Ascending aorta (tissue), 2 donors: Measurements from ENCODE around the gene CGB3. TPM values are rescaled to one million over a fixed set of nuclear protein-coding genes. Genes with fewer than 3 reads are reported as not detected.
"Not testable (repeated sequence)": the region's sequence is repeated elsewhere in the genome, so short reads cannot be mapped to it uniquely, and the experiment has no call there.

Experiments used
- DNase-seq, 2 donors: peaks; one replicate each; pipeline ENCODE4 v3.0.0-alpha.2; 2019; ENCODE audit warnings: low spot score in 2 of 2
- H3K27ac ChIP-seq, 2 donors: fragments of 200-600 bp; sonication (generic); one replicate each; pipeline ENCODE4 v1.5.1; 2016 to 2017; ENCODE audit warnings: mild to moderate bottlenecking in 1 of 2
- H3K27me3 ChIP-seq: fragments of 200-600 bp; sonication (generic); one replicate; pipeline ENCODE4 v1.5.1; 2017
- H3K36me3 ChIP-seq, 2 donors: fragments of 200-600 bp; sonication (generic); one replicate each; pipeline ENCODE4 v1.5.1; 2016
- H3K4me1 ChIP-seq, 2 donors: fragments of 200-600 bp; sonication (generic); one replicate each; pipeline ENCODE4 v1.5.1; 2016 to 2017; ENCODE audit warnings: mild to moderate bottlenecking in 1 of 2
- H3K4me3 ChIP-seq, 2 donors: fragments of 200-600 bp; sonication (generic); one replicate each; pipeline ENCODE4 v1.5.1; 2016 to 2017; ENCODE audit warnings: mild to moderate bottlenecking in 1 of 2
- H3K9me3 ChIP-seq, 2 donors: fragments of 200-600 bp; sonication (generic); one replicate each; pipeline ENCODE4 v1.5.1; 2016
- CTCF ChIP-seq, 3 experiments: fragments of 200-600 bp in 2 of 3; fragments of 450-650 bp in 1 of 3; sonication (generic) in 2 of 3; IDR thresholded peaks; one replicate each; pipeline ENCODE4 v1.5.1; 2016 to 2019; ENCODE audit warnings: antibody characterized with exemption in 3 of 3, mild to moderate bottlenecking in 1 of 3, moderate library complexity in 1 of 3
- intact Hi-C: fragments of 100-400 bp; cut with DNase I; formaldehyde crosslinking; loops from one replicate; pipeline ENCODE4 v1.15.1; 2023
- total RNA-seq: library from RNA; depleted of rRNA; stranded (reverse); fragments of >200 nt; gene quantifications from one replicate; pipeline ENCODE4 v1.1.0, GENCODE V29; 2016

The CGB3 gene
- total RNA-seq, 1 donor from 2014 or later, result not detected

GRCh38 chr19:49022116-49022515, 2.0 kb downstream of the CGB3 start:
- no peak overlapping the region for H3K27ac ChIP-seq
- H3K9me3 ChIP-seq, result no peaks in the 10 kb centered on the region
- DNase-seq, result no peak
- H3K36me3 ChIP-seq, result no peaks in the 10 kb centered on the region
- intact Hi-C loops, result no loop called here
- no peak overlapping the region for H3K4me3 ChIP-seq
- peaks cover 8 to 18% of the 10 kb centered on the region in 2 donors for H3K4me1 ChIP-seq
- peaks cover 9% of the 10 kb centered on the region for H3K27me3 ChIP-seq
- TF ChIP-seq CTCF (IDR thresholded peaks at IDR 0.05), result no peak

GRCh38 chr19:49020931-49021895, 2.9 kb downstream of the CGB3 start:
- Histone ChIP-seq H3K27ac (no peak overlapping the region), H3K9me3 (no peaks in the 10 kb centered on the region), H3K36me3 (peaks cover 0 to 2% of the 10 kb centered on the region in 2 donors), H3K4me1 (peaks cover 8 to 18% of the 10 kb centered on the region in 2 donors), H3K27me3 (peaks cover 9% of the 10 kb centered on the region), H3K4me3 (no peak overlapping the region)
- intact Hi-C loops, result no loop called here
- TF ChIP-seq CTCF (IDR thresholded peaks at IDR 0.05), result no peak
- no peak for DNase-seq

GRCh38 chr19:49020342-49020741, 3.8 kb downstream of the CGB3 start:
- no peak overlapping the region for H3K4me3 ChIP-seq
- intact Hi-C loops, result no loop called here
- no peak overlapping the region for H3K27ac ChIP-seq
- peaks cover 9% of the 10 kb centered on the region for H3K27me3 ChIP-seq
- no peak for TF ChIP-seq CTCF (IDR thresholded peaks at IDR 0.05)
- DNase-seq, result no peak
- peaks cover 3 to 9% of the 10 kb centered on the region in 2 donors for H3K36me3 ChIP-seq
- H3K9me3 ChIP-seq, result no peaks in the 10 kb centered on the region
- H3K4me1 ChIP-seq, result peaks cover 8 to 18% of the 10 kb centered on the region in 2 donors

- H3K36me3 ChIP-seq, result peaks cover 9 to 19% of the 10 kb centered on the region in 2 donors
- peaks cover 9% of the 10 kb centered on the region for H3K27me3 ChIP-seq
- TF ChIP-seq CTCF (IDR thresholded peaks at IDR 0.05), result peak in 1 of 3 experiments; percentile 6
- H3K4me1 ChIP-seq, result peaks cover 8 to 18% of the 10 kb centered on the region in 2 donors
- peak overlapping the region; percentile 56 to 65 for H3K4me3 ChIP-seq
- H3K9me3 ChIP-seq, result no peaks in the 10 kb centered on the region
- DNase-seq, result peak in 1 of 2 donors; percentile 71
- no peak overlapping the region for H3K27ac ChIP-seq
- intact Hi-C loops, result no loop called here
Observed at GRCh38 chr19:49019242-49019932, 4.7 kb downstream of the CGB3 start.

- H3K27ac ChIP-seq, intact Hi-C loops, H3K9me3 ChIP-seq, DNase-seq, H3K27me3 ChIP-seq: not testable (repeated sequence)
- Histone ChIP-seq H3K4me3 (peak overlapping the region; percentile 56 to 65), H3K4me1 (peaks cover 8 to 18% of the 10 kb centered on the region in 2 donors), H3K36me3 (peaks cover 13 to 24% of the 10 kb centered on the region in 2 donors)
Observed at GRCh38 chr19:49018388-49019241, 5.5 kb downstream of the CGB3 start.
